Ramos (cell line): ENCODE data around the gene BRI3.
"Not testable (repeated sequence)": the region's sequence is repeated elsewhere in the genome, so short reads cannot be mapped to it uniquely, and the experiment has no call there.

Experiments
- in situ Hi-C: fragments of 300-500 bp; cut with MboI; formaldehyde crosslinking; loops from one replicate; pipeline ENCODE4 v1.14.3; 2022; ENCODE audit warnings: low sequenced_read_pairs; ENCODE audit not compliant: unreplicated experiment

Gene BRI3

DNA sequence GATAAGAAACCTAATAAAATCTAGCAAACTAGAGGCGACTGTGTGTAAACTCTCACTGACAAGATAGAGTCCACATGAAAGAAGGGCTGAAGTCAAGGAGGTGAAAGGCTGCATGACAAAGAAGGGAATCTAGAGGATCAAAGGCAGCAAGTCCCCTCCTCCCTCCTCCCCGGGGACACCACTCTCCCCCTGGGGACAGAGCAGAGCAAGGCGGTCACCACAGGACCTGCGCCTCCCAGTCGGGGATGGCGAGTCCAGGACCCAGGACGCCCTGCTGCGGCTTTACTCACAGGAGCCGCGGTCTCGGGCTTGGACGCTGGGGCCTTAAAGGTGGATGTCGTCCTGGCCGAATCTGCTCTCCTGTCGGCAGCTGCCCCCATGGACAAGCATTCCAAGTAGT, 22.4 kb downstream of the BRI3 start:
- in situ Hi-C loops: no loop called here

DNA sequence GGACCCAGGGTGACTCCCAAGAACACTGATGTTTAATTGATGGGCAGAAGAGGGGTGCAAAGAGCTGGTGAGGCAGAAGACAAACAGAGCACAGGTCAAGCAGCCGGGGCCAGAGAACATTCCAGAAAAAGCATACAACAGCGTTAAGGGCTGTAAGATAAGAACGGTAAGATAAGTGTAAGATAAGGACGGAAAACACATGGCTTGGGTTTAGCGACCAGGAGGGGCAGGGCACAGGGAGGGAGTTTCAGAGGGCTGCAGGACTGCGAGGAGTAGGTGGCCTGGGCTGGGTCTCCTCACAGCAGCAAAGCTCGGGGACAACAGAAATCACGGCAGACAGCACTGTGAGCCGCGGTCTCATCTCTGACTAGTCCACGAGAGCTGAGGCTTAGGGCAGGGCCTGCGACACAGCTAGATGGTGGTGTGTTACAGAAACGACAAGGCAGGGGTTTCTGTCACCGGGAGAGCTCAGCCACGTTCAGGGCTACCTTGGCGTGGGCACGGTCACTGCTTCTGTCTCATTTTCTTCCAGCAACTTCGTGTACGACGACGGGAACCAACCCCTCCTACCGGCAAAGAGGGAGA, 24.6 kb downstream of the BRI3 start:
- in situ Hi-C loops: no loop called here

DNA sequence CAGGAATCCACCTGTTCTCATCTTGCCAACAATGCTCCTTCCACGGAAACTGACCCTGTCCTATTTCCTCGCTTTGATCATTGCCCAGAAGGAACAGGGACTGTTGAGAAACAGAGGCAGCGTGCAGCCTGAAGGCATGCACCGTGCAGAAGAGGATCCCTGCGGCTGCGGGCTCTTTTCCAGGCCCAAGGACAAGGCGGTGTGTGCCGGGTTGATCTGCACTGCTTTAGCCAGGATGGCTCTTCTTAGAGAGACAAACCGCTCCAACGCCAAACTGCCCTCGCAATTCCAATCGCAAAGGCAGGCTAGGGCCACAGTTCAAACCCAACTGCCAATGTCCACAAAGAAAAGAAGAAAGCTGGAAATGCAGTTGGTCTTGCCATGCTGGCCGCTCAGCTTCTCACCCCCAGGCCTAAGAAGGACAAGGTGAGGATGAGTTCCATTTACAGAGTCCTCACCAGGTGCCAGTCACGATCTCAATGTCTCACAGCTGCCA, 26.5 kb downstream of the BRI3 start:
- in situ Hi-C loops: no loop called here

DNA sequence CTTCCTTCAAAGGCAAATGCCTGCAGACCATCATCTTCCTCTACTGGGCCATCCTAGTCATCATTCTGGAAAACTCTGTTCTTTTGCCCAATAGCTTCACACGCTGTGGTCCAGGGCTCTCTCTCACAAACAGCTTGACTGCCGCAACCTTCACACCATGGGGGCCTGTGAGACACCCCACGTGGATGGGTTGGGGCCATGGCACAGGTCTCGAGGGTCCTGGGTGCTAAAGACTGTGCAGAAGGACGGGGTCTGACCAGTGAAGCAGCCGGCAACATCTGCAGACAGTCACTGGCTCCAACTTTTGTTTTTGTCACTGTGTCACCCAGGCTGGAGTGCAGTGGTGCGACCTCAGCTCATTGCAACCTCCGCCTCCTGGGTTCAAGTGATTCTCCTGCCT, 28.1 kb downstream of the BRI3 start:
- in situ Hi-C loops: no loop called here

DNA sequence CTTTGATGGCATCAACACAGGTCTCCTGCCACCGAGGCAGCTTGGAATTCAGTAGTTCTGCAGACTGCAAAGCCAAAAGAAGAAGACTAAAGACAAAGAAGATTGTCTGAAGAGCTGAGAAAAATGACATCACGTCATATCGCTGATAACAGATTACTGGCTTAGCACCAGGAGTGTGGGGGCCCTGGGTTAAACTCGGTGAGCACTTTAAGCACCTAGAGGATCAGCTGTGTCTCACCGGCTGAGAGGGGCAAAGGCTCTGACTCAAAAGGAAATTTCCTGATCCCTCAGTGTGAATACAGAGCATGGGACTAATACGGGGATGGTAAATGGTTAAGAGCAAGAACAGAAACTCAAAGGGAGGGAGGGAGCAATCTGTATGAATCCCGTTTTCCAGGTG, 30.7 kb downstream of the BRI3 start:
- in situ Hi-C loops: no loop called here

DNA sequence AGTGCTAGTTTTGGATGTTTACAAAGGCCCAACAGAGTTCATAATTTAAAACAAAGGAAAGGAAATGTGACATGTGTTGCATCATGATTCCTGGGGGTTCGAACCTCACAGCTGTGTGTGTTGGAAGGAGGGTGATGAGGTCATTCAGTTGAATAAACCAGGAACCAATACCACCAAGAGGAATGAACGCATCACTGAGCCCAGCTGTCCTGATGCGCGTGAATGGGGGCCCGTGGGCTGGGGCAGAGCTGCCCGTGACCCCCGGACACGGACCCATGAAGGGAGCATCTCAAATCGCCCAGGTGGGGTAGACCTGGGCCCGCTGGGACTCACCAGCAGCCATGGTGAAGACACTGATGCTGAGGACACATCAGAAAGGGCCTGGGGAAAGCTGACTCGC, 33.0 kb downstream of the BRI3 start:
- in situ Hi-C loops: no loop called here

DNA sequence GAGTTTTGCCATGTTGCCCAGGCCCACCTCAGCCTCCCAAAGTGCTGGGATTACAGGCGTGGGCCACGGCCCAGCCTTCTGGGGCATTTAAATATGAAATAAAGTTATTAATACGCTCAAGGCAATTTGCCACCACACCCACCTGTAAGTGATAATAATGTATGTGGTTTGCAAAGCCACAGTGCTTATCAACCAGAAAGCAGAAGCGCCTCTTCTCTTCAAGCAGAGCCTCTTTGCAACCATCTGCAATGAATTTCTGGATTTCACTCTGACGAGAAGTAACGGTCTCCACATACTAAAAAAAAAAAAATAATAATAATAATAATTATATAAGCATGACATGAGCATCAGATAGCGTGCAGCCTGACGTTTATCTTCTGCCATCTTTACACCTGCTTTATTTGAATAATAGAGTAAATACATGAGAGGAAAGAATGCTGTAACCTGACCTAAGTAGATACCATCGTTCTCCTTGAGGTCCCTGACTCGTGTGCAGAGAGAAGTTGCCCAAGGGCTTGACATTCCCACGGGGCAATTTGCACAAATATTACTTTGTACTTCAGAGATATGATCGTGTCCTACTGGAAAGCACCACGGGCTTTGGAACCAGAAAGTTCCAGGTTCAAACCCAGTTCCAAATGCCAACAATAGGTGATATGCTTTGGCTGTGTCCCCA, 34.0 kb downstream of the BRI3 start:
- in situ Hi-C loops: no loop called here

DNA sequence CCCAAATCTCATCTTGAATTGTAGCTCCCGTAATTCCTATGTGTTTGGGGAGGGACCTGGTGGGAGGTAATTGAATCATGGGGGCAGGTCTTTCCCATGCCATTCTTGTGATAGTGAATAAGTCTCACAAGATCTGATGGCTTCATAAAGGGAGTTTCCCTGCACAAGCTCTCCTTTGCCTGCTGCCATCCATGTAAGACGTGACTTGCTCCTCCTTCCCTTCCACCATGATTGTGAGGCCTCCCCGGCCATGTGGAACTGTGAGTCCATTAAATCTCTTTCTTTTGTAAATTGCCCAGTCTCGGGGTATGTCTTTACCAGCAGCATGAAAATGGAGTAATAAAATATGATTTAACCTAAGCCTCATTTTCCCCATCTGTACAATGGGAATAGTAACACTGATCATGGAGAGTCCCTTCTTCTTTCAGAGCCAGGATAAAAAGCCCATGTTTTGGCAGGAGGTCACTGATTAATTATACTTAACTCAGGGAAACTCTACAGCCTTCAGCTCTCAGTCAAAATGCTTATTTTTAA, 34.6 kb downstream of the BRI3 start:
- in situ Hi-C loops: not testable (repeated sequence)

DNA sequence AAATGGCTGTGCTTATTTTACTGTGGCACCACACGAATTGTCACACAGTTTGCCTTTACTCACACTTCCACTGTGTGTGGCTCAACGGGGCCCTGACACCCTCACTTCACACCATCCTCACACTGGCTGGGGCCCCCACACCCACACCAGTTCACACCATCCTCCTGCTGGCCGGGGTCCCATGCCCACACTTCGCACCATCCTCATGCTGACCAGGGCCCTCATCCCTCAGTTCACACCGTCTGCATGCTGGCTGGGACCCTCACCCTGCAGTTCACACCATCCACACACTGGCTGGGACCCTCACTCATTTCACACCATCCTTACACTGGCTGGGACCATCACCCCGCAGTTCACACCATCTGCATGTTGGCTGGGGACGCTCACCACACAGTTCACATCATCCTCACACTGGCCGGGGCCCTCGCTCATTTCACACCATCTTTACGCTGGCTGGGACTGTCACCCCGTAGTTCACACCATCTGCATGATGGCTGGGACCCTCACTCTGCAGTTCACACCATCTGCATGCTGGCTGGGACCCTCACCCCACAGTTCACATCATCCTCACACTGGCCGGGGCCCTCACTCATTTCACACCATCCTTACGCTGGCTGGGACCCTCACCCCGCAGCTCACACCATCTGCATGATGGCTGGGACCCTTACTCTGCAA, 36.0 kb downstream of the BRI3 start:
- in situ Hi-C loops: no loop called here

DNA sequence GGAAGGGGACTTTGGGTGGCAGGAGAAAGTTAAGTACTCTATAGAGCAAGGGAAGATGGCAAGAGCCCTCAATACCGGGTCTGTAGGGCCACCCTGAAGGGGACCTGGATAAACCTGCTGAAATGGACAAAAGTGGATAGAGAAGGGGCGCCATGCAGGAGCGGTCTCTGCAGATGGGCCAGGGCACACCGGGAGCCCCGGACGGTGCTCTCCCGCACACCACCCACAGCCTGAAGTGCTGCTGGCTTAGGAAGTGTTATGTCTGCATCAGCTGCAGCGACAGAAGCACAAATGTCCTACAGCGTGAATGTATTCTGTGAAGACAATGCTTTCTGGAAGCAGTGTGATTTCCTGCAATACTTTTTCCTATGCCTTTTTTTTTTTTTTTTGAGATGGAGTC, 37.7 kb downstream of the BRI3 start:
- in situ Hi-C loops: no loop called here

DNA sequence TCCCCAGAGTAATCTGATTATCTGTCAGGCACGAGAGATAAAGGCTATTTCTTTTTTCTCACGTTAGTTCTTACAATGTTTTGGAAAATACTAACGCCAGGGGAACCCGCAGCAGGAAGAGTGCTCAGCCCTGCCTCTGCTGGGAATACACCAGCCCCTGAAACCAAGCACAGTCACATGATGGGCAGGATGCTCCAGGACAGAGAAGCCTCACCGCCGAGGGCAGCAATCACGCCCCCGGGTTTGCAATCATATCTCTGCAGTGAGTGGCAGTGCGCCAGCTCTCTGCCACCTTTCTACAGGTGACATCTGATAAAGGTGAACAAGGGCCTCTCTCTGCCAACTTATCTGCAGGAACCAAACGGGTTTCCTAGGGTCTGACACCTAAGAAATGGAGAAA, 39.8 kb downstream of the BRI3 start:
- in situ Hi-C loops: no loop called here

DNA sequence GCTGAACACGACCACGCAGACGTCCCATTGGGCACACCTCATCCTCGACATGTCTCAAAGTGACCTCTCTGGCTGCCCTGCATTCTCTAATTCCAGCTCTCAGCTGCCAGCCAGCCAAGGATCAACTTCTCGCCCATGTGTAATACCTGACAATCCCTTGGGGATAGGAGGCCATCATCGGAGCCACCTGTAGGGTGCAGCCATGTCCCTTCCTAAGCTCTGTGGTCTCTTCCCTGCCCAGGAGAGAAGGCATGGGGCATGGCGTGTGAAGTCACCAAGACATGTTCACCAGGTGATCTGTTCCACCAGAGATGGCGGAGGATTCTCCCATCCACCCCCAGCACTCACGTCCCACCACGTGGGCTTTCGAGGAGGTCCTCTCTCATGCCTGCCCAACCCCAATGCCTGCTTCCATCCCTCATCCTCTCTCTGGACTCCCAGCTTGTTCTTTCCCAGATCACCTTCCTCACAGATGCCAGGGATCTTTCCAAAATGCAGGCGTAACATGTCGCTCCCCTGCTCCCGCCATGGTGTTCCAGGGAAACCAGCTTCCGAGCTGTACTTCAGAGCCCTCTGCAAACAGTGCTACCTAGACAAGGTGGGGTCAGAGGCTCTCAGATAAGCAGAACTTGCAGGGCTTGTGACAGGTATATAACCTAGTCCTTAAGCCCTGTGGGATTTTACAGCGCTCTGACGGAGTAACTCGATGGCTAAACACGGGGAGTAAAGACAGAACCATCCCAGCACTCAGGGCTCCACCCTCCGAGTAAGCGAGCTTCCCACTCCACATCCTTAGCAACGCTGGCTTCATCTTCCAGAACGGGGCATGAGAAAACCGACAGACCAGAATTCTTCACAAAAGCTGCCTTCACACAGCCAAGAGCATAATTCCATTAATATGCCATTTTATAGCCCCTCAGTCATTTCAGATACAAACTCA, 41.1 kb downstream of the BRI3 start:
- in situ Hi-C loops: no loop called here

DNA sequence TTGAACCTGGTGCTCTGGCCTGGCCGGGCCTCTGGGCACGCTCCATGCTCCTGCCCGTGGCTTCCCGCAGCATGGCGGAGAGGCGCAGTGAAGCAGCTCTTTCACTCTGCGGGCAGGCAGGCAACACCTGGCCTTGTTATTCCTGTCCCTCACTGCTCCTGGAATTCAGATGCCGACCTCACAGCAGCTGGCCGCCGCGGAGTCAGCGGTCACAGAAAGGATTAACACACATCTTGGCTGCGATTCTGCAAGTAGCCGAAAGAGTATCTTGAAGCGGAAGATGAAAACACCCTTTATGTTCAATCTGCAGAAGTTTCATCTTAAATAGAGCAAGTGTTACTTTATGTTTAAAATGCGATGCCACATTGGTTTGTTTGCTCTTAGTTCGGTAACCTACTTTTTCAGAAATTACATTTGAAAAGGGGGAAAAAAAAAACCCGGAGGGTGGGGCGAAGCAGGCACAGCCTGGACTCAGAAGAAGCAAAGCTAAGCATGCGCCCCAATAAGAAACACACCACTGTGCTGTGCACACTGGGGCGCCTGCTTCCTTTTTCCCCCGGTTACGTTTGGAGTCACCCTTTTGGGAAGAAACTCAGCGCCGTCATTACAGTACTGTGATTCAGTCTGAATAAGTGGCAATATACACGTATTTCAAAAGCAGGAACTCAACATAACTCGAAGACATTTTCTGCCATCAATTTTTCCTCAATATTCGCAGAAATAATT, 42.3 kb downstream of the BRI3 start:
- in situ Hi-C loops: no loop called here

DNA sequence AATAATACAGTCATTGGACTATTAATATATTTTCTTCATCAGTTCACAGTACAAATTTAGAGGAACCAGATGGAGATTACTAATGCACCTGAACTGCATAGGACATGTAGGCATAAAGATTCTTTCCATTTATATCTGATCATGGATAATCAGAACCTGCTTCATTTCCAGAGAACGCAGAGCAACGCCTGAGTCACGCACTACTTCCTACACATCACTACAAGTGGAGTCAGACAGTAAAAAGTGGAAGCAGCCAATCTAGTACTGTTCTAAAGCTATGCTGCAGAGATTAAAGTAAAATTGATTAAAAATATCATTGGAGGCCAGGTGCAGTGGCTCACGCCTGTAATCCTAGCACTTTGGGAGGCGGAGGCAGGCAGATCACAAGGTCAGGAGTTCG, 43.3 kb downstream of the BRI3 start:
- in situ Hi-C loops: no loop called here

DNA sequence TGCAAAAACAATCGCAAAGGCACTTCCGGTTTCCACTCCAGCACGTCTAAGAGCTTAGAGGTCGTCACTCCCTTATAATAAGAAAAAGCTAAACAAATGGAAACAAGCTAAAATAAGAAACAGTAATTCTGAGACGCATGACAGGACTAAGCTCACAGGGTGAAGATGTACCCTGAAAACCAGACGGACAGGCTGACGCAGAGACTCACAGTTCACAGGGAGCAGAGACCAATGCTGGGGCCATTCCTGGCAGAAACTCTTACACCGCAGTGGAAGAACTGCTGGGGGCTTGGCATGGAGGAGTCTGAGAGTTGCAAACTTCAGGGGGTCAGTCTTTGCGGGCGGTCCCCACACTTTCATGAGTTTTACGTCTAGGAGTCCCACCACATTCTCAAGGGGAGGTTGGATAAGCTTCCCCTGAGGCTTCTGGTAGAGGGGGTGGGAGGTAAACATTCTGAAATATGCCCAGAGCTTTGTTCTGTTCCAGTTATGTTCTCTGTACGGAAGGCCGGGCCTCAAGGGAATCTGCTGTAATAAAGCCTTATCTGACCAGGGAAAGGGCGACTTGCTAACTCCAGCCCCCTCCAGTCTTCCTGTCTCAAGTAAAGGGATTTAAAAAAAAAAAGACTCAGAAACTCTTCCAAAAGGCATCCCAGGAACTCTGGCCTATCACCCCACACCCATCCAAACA, 47.8 kb downstream of the BRI3 start:
- in situ Hi-C loops: no loop called here

DNA sequence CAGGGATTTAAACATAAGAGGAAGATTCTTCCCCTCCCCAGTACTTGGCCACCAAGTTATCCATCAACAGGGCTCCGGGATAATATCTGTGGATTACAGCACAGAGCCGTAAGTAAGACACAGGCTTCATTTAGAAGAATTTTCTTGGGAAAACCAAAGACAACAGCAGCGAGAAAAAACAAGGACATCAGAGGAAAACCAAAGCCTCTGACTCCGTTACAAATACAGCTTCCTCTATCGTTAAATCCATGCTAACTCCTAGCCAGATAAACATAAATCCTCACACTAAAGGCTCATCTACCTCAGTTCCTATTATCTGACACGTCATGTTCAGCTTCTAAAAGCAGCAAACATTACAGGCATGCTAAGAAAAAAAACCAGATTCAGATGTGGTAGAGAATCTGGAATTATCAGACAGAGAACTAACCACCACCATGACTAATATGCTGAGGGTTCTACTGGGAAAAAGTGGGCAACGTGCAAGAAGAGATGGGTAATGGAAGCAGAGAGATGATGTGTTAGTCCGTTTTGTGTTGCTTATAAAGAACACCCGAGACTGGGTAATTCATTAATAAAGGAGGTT, 48.4 kb downstream of the BRI3 start:
- in situ Hi-C loops: no loop called here

DNA sequence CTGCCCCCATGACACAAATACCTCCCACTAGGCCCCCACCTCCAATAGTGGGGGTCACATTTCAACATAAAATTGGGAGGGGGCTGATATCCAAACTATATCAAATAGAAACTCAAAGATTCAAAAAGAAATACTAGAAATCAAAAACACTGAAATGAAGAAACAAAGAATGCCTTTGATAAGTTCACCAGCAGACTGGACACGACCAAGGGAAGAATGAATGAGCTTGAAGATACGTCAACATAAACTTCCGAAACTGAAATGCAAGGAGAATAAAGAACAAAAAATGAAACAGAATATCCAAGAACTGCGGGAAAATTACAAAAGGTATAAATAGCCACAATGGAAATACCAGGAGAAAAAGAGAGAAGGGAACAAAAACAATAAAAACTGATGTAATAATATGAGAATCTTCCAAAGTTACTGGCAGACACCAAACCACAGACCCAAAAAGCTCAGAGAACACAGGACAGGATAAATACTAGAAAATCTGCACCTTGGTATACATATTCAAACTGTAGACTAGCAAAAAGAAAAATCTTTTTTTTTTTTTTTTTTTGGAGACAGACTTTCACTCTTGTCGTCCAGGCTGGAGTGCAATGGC, 49.5 kb downstream of the BRI3 start:
- in situ Hi-C loops: no loop called here

DNA sequence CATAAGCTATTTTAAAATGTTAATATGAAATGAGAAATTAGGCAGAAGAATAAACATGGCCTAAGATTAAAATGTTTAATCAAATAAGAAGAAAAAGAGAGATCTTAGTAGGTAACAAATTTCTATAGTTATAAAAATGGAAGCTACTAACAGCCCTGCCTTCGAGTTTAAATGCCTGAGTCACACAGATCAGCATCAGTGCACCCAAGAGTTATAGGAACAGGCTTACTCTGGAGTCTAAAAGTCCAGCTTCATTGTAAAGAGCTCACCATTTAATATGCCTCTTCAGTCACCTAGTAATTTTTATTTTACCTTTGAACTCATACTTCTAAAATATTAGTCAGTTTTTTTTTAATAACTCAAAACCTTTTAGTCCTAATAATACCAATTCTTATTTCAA, 52.6 kb downstream of the BRI3 start:
- in situ Hi-C loops: no loop called here
